Upper lobe of left lung (tissue), 6 donors: ENCODE data around the gene HK3. TPM values are rescaled to one million over a fixed set of nuclear protein-coding genes. Genes with fewer than 3 reads are reported as not detected.

Experiments
- ATAC-seq, 2 donors: fragments of 200-7000 bp; cut with Tn5 transposase; one replicate each; pipeline ENCODE4 v1.9.1; 2022; ENCODE audit warnings: mild to moderate bottlenecking in 2 of 2, moderate library complexity in 2 of 2; ENCODE audit not compliant: low FRiP score in 2 of 2
- DNase-seq, 2 donors: peaks; one replicate each; pipeline ENCODE4 v3.0.0-alpha.2; 2019 to 2020
- H3K27ac ChIP-seq, 4 donors: fragments of 200-600 bp; sonication (generic); one replicate each; pipeline ENCODE4 v1.5.1; 2016 to 2019
- H3K27me3 ChIP-seq, 4 donors: fragments of 200-600 bp; sonication (generic); one replicate each; pipeline ENCODE4 v1.5.1; 2017 to 2019
- H3K36me3 ChIP-seq, 4 donors: fragments of 200-600 bp; sonication (generic); one replicate each; pipeline ENCODE4 v1.5.1; 2016 to 2019
- H3K4me1 ChIP-seq, 4 donors: fragments of 200-600 bp; sonication (generic); one replicate each; pipeline ENCODE4 v1.5.1; 2018 to 2019
- H3K4me3 ChIP-seq, 4 donors: fragments of 200-600 bp; sonication (generic); one replicate each; pipeline ENCODE4 v1.5.1; 2017 to 2019; ENCODE audit warnings: mild to moderate bottlenecking in 2 of 4, moderate library complexity in 1 of 4
- H3K9me3 ChIP-seq, 4 donors: fragments of 200-600 bp; sonication (generic); one replicate each; pipeline ENCODE4 v1.5.1; 2018 to 2019
- EP300 ChIP-seq, 4 donors: sonication (generic); formaldehyde crosslinking; IDR thresholded peaks; one replicate each; pipeline ENCODE4 v1.5.1; 2017; ENCODE audit warnings: antibody characterized with exemption in 4 of 4, control low read depth in 2 of 4
- POLR2A ChIP-seq, 4 donors: fragments of 450-650 bp; IDR thresholded peaks; one replicate each; pipeline ENCODE4 v1.5.1; 2016 to 2017; ENCODE audit warnings: antibody characterized with exemption in 4 of 4, mild to moderate bottlenecking in 2 of 4
- POLR2AphosphoS5 ChIP-seq, 2 donors: sonication (generic); formaldehyde crosslinking; IDR thresholded peaks; one replicate each; pipeline ENCODE4 v1.5.1; 2017; ENCODE audit warnings: antibody characterized with exemption in 2 of 2
- WGBS, 2 donors: methylation state at CpG; one replicate each; pipeline ENCODE4 v1.1.5; 2017 to 2018; 5-methylcytosine and 5-hydroxymethylcytosine counted together
- total RNA-seq, 6 donors: library from RNA; depleted of rRNA in 4 of 6; stranded (reverse); fragments of >200 nt in 4 of 6; gene quantifications; one replicate each; pipeline versions ENCODE4 v1.1.0 to v1.2.1, GENCODE V29; 2016 to 2021
- TF ChIP-seq, protein P1 (sequence below), 6 experiments: fragments of 450-650 bp in 4 of 6; fragments of 200-600 bp in 2 of 6; sonication (generic) in 2 of 6; IDR thresholded peaks; one replicate each; pipeline ENCODE4 v1.5.1; 2016 to 2019; ENCODE audit warnings: antibody characterized with exemption in 6 of 6
- donor health status: DM: no; HTN: no; CAD: no; lungs with moderate emphysema.
- donor health status: DM: no; HTN: yes; CAD: no; lungs with severe emphysema.

Gene HK3
- total RNA-seq, 6 donors from 2014 or later = 16.0 to 106 (median 66.4) TPM

DNA sequence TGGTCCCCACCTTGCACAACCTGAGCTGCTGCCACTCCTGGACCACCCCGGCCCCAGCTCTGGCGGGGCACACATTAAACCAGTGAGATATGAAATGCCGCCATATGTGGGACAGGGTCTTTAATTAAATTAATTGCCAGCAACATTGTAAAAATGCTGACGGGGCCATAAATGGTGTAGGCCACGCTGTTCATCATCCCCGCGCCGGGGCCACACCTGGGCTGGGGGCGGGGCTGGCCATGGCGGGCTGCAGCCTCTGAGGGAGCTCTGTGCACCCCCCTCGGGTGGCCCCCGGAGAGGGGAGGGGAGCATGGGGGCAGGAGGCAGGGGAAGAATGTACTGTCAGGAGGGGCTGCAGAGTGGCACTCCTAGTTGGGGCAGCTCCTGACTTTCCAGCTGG is 47.8 kb downstream of the HK3 start:
- 73 to 78% methylated on average over 3 to 12 of the region's 12 CpGs for WGBS, 2 donors
- TF ChIP-seq EP300 (IDR thresholded peaks at IDR 0.05) (no peak), POLR2A (IDR thresholded peaks at IDR 0.05) (no peak), POLR2AphosphoS5 (IDR thresholded peaks at IDR 0.05) (no peak)
- TF ChIP-seq, protein P1, sequence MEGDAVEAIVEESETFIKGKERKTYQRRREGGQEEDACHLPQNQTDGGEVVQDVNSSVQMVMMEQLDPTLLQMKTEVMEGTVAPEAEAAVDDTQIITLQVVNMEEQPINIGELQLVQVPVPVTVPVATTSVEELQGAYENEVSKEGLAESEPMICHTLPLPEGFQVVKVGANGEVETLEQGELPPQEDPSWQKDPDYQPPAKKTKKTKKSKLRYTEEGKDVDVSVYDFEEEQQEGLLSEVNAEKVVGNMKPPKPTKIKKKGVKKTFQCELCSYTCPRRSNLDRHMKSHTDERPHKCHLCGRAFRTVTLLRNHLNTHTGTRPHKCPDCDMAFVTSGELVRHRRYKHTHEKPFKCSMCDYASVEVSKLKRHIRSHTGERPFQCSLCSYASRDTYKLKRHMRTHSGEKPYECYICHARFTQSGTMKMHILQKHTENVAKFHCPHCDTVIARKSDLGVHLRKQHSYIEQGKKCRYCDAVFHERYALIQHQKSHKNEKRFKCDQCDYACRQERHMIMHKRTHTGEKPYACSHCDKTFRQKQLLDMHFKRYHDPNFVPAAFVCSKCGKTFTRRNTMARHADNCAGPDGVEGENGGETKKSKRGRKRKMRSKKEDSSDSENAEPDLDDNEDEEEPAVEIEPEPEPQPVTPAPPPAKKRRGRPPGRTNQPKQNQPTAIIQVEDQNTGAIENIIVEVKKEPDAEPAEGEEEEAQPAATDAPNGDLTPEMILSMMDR (IDR thresholded peaks at IDR 0.05) = no peak

DNA sequence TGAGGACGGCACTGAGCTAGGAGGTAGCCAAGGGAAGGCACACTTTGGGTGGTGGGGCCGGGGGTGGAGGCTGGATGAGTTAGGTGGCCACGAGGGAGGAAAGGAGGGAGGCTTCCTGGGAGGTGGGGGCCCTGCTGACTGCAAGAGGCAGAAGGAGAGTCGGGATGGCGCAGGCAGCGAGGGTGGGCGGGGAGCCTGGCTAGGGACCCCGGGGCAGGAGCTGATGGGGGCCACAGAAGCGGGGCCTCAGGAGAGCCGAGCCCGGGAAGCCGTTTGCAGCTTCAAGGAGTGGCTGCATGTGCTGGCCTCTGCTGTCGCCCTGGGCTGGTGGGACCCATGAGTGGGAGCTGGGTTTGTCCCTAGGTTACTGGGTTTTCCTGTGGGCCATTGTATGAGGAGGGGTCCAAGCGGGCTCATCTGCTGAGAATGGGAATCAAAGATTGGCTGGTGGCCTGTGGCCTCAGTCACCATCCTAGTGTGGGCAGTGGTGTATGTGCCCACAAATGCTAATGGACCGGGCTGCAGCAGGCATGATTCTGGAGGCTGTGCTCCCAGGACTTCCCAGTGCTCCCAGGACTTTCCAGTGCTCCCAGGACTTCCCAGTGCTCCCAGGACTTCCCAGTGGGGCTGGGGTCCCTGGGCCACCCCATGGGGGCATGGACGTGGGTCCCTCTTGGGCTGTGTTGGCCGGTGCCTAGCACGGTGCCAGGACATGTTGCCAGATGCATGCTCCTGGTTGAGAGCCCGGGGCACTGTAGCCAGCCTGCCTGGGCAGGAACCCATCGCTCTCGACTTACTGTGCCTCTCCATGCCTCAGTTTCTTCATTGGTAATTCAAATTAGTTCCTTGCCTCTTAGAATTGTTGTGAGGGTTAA is 48.5 kb downstream of the HK3 start:
- H3K9me3 ChIP-seq = no peaks in the 10 kb centered on the region
- no peak for DNase-seq
- TF ChIP-seq, protein P1 (IDR thresholded peaks at IDR 0.05) = no peak
- no peak for TF ChIP-seq EP300 (IDR thresholded peaks at IDR 0.05)
- no peak for TF ChIP-seq POLR2AphosphoS5 (IDR thresholded peaks at IDR 0.05)
- no peak for TF ChIP-seq POLR2A (IDR thresholded peaks at IDR 0.05)
- 70 to 71% methylated on average over 15 to 18 of the region's 21 CpGs for WGBS, 2 donors
- no peaks in the 10 kb centered on the region for H3K36me3 ChIP-seq
- no peak overlapping the region for H3K27ac ChIP-seq
- no peak overlapping the region for H3K4me3 ChIP-seq
- H3K27me3 ChIP-seq = peaks cover 0 to 4% (median 0%) of the 10 kb centered on the region in 4 donors
- no peak for ATAC-seq
- H3K4me1 ChIP-seq = no peaks in the 10 kb centered on the region

More for the DNA sequence above, 47.8 kb downstream of the HK3 start:
- H3K9me3 ChIP-seq = no peaks in the 10 kb centered on the region
- DNase-seq = no peak
- H3K36me3 ChIP-seq = no peaks in the 10 kb centered on the region
- H3K4me1 ChIP-seq = no peaks in the 10 kb centered on the region
- no peak for ATAC-seq
- H3K27me3 ChIP-seq = peaks cover 0 to 4% (median 0%) of the 10 kb centered on the region in 4 donors
- no peak overlapping the region for H3K27ac ChIP-seq
- no peak overlapping the region for H3K4me3 ChIP-seq

DNA sequence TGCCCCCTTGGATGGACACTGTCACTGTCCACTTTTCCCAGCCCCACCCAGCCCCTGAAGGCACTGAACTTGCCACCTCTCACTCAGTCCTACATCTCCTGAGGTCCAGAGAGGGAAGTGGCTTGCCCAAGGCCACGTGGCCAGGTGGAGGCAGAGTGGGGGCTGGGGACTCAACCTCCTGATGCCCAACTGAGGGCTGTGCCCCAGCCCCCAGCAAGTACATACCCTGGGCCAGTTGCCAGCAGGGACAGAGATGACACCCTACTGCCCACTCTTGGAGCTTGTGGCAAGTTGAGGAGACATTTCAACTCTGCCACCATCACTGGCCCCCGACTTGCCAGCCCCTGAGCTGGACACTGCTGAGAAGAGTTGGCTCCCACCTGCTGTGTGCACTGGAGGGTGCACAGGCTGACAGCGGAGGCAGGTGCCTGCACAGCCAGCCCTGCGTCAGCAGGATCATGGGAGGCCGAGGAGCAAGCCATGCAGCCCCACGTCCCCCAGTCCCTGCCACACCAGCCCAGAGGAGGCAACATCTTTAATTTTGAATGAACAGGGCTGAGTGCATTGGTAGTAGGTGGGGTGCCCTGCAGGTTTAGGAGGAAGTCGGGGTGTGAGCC is 49.4 kb downstream of the HK3 start:
- Histone ChIP-seq H3K9me3 (no peaks in the 10 kb centered on the region), H3K4me3 (no peak overlapping the region), H3K4me1 (no peaks in the 10 kb centered on the region), H3K36me3 (no peaks in the 10 kb centered on the region), H3K27ac (no peak overlapping the region), H3K27me3 (peaks cover 0 to 4% (median 0%) of the 10 kb centered on the region in 4 donors)
- ATAC-seq (no peak), DNase-seq (no peak)
- WGBS, 2 donors = 67 to 74% methylated on average over 4 to 7 of the region's 7 CpGs
- TF ChIP-seq EP300 (IDR thresholded peaks at IDR 0.05) (no peak), POLR2A (IDR thresholded peaks at IDR 0.05) (no peak), POLR2AphosphoS5 (IDR thresholded peaks at IDR 0.05) (no peak)
- TF ChIP-seq, protein P1 (IDR thresholded peaks at IDR 0.05) = no peak

DNA sequence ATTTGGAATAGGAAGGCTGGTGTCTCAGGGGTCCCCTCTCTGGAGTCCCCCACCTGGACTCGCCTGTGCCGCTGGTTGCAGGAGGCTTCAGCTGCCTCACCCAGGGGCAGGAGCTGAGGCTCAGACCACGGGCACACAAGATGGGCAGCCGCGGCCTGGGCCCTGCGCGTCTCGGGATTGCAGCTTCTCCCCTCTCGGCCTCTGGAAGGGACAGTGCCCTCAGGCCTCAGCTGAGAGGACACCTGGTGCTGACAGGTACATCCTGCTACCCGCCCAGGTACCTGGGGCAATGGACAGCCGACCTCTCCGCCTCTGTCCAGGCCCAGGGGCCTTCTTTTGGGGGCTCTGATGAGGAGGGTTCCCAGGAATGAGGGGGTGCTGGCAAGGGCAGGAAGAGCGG is 50.5 kb downstream of the HK3 start:
- Histone ChIP-seq H3K36me3 (no peaks in the 10 kb centered on the region), H3K9me3 (no peaks in the 10 kb centered on the region), H3K4me3 (no peak overlapping the region), H3K27ac (no peak overlapping the region), H3K27me3 (peaks cover 0 to 4% (median 0%) of the 10 kb centered on the region in 4 donors), H3K4me1 (no peaks in the 10 kb centered on the region)
- DNase-seq (peak in 1 of 2 donors; percentile 72), ATAC-seq (no peak)
- TF ChIP-seq POLR2A (IDR thresholded peaks at IDR 0.05) (no peak), EP300 (IDR thresholded peaks at IDR 0.05) (no peak), POLR2AphosphoS5 (IDR thresholded peaks at IDR 0.05) (no peak)
- TF ChIP-seq, protein P1 (IDR thresholded peaks at IDR 0.05) = no peak
- WGBS, 2 donors = 79 to 100% methylated on average over 2 to 12 of the region's 13 CpGs
